ACC112 (cell line): ENCODE results near the gene TMEM236.

Source experiments
- H2AFZ ChIP-seq: fragments of 200-600 bp; sonication (generic); one replicate; pipeline ENCODE4 v1.6.0; 2017; ENCODE audit warnings: antibody characterized with exemption, low read length; ENCODE audit not compliant: unreplicated experiment
- H3K27ac ChIP-seq: fragments of 200-600 bp; sonication (generic); 2 replicates; pipeline ENCODE4 v1.5.1; 2014; ENCODE audit warnings: low read depth, mild to moderate bottlenecking, antibody characterized with exemption, low read length, moderate library complexity
- H3K27me3 ChIP-seq: fragments of 200-600 bp; sonication (generic); 2 replicates; pipeline ENCODE4 v1.6.1; 2014; ENCODE audit warnings: mild to moderate bottlenecking, antibody characterized with exemption, low read length, moderate library complexity, mixed read lengths; ENCODE audit not compliant: insufficient read depth
- H3K36me3 ChIP-seq: fragments of 200-600 bp; sonication (generic); 2 replicates; pipeline ENCODE4 v1.6.1; 2016; ENCODE audit warnings: mild to moderate bottlenecking, antibody characterized with exemption, low read length, moderate library complexity, mixed read lengths; ENCODE audit not compliant: insufficient read depth
- H3K4me1 ChIP-seq: fragments of 200-600 bp; sonication (generic); one replicate; pipeline ENCODE4 v1.6.1; 2016; ENCODE audit warnings: low read length, mixed read lengths; ENCODE audit not compliant: insufficient read depth, unreplicated experiment, control insufficient read depth
- H3K4me3 ChIP-seq: fragments of 200-600 bp; sonication (generic); 2 replicates; pipeline ENCODE4 v1.5.1; 2014; ENCODE audit warnings: mild to moderate bottlenecking, low read depth, low read length
- H3K79me2 ChIP-seq: fragments of 200-600 bp; sonication (generic); one replicate; pipeline ENCODE4 v1.6.0; 2016; ENCODE audit warnings: low read length; ENCODE audit not compliant: control insufficient read depth, unreplicated experiment, insufficient read depth

TMEM236 gene

DNA sequence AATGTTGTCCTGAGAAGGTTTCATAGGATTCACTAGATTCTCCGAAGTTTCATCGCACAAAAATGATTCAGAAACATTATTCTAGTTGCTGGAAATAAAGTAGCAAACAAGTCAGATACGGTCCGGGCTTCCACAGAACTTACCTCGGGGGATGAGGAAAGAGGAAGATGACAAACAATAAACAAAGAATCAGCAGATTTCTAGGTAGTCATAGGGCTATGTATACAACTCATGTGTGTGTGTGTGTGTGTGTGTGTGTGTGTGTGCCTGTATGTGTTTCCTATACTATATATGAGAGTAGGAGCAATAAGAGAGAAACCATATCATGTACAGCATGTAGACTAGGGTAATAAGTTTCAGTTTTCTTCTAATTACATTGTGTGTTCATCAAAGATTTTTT, 16.5 kb downstream of the TMEM236 start:
- no peak overlapping the region for H2AFZ ChIP-seq
- H3K4me1 ChIP-seq, result no peaks in the 10 kb centered on the region
- no peaks in the 10 kb centered on the region for H3K36me3 ChIP-seq
- H3K79me2 ChIP-seq, result no peaks in the 10 kb centered on the region
- no peak overlapping the region for H3K27ac ChIP-seq
- peaks cover 3% of the 10 kb centered on the region; the same call in 1 of the 2 replicates for H3K27me3 ChIP-seq
- H3K4me3 ChIP-seq, result no peak overlapping the region

DNA sequence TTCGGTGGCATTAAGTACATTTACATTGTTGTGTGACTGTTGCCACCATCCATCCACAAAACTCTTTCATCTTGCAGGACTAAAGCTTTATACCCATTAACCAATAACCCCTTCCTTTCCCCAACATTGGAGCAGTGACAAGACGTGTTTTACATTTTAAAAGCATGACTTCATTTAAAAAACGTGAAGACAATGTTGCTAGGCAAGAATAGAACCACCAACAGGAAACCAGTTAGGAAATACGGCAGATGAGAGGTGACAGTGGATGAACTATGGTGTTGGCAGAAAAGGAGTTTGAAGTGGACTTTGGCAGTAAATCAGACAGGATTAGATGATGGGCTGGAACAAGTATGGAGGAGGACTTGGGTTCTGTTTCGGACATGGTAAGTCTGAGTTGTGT, 17.0 kb downstream of the TMEM236 start:
- no peak overlapping the region for H2AFZ ChIP-seq
- no peaks in the 10 kb centered on the region for H3K36me3 ChIP-seq
- H3K27me3 ChIP-seq, result peaks cover 3% of the 10 kb centered on the region; the same call in 1 of the 2 replicates
- H3K4me3 ChIP-seq, result no peak overlapping the region
- H3K79me2 ChIP-seq, result no peaks in the 10 kb centered on the region
- no peaks in the 10 kb centered on the region for H3K4me1 ChIP-seq
- no peak overlapping the region for H3K27ac ChIP-seq

DNA sequence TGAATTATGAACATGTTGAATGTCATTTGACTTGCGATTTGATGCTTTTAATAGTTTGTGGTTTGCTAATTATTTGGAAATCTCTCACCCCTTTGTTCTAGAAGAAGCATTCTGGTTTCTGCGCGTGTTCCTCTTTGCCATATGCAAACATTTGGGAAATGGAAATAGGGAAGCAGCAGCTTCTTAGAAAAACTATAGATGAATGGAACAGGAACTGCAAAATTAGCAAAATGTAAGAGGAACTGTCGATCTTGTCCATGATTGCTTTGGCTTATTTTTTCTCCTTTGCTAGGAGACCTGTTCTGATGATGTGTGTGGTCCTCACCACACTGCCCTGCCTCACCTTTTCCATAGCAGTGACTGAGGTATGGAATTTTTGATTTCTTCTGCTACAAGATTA, 19.0 kb downstream of the TMEM236 start:
- Histone ChIP-seq H3K4me3 (no peak overlapping the region), H3K27me3 (no peaks in the 10 kb centered on the region), H3K27ac (no peak overlapping the region), H2AFZ (no peak overlapping the region), H3K36me3 (no peaks in the 10 kb centered on the region), H3K4me1 (no peaks in the 10 kb centered on the region), H3K79me2 (no peaks in the 10 kb centered on the region)

DNA sequence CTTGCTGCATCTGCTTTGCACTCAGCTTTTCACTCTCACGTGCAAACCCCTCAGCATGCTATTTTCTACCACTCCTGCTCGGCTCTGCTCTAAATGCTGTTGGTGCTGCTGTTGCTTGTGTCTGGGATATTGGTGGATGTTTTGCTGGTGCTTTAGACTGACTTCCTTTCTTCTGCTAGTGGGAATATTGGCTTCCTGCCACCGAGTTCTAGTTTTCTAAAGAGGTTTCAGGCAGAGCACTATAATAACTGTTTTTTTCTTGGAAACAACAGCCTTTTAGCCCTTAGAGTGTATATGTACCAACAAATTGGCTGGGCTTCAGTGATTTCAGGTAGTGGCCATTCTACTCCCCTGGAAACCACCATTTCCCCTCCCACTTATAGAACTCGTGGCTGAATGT, 27.8 kb downstream of the TMEM236 start:
- no peaks in the 10 kb centered on the region for H3K79me2 ChIP-seq
- H3K4me1 ChIP-seq, result peaks cover 18% of the 10 kb centered on the region
- no peaks in the 10 kb centered on the region for H3K27me3 ChIP-seq
- no peak overlapping the region for H2AFZ ChIP-seq
- no peak overlapping the region for H3K4me3 ChIP-seq
- H3K36me3 ChIP-seq, result no peaks in the 10 kb centered on the region
- H3K27ac ChIP-seq, result no peak overlapping the region

DNA sequence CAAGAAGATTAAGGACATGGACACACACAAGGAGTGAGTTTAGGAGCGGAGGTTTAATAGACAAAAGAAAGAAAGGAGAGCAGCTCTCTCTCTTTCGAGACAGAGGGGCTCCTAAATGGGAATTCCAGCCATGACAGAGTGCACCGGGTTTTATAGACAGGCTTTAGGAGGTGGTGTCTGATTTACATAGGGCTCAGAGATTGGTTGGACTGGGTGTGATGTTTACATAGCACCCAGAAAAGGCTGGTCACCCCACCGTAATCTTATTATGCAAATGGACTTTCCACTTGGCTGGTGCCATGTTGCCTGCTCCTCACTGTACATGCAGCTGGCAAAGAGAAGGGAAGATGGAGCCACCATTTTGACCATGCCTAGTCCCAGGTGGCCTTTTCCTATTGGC, 28.7 kb downstream of the TMEM236 start:
- peaks cover 27% of the 10 kb centered on the region for H3K4me1 ChIP-seq

DNA sequence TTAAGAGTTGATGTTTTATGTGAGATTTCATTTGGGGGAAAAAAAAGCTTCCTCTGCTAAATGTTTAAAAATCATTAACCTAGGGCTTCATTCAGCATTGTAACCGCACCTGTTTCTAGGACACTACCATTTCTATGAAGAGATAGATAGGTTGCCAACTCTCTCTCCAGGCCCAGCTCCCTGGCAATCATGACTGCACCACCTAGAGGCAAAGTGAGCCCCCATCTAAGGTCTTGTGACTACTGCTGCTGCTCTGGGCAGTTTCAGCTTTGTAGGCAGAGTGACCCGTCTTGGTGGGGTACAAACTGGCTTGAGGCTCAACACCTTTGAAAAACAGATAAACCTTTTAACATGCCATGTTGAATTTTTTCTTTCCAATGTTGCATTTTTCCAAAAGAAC, 29.9 kb downstream of the TMEM236 start:
- H3K79me2 ChIP-seq, result no peaks in the 10 kb centered on the region
- no peak overlapping the region for H3K4me3 ChIP-seq
- no peak overlapping the region for H2AFZ ChIP-seq
- no peaks in the 10 kb centered on the region for H3K27me3 ChIP-seq
- no peak overlapping the region for H3K27ac ChIP-seq
- no peaks in the 10 kb centered on the region for H3K36me3 ChIP-seq
- peaks cover 29% of the 10 kb centered on the region for H3K4me1 ChIP-seq

More for the DNA sequence above, 28.7 kb downstream of the TMEM236 start:
- no peaks in the 10 kb centered on the region for H3K27me3 ChIP-seq
- H3K36me3 ChIP-seq, result no peaks in the 10 kb centered on the region
- no peaks in the 10 kb centered on the region for H3K79me2 ChIP-seq
- no peak overlapping the region for H3K4me3 ChIP-seq
- no peak overlapping the region for H2AFZ ChIP-seq
- no peak overlapping the region for H3K27ac ChIP-seq

DNA sequence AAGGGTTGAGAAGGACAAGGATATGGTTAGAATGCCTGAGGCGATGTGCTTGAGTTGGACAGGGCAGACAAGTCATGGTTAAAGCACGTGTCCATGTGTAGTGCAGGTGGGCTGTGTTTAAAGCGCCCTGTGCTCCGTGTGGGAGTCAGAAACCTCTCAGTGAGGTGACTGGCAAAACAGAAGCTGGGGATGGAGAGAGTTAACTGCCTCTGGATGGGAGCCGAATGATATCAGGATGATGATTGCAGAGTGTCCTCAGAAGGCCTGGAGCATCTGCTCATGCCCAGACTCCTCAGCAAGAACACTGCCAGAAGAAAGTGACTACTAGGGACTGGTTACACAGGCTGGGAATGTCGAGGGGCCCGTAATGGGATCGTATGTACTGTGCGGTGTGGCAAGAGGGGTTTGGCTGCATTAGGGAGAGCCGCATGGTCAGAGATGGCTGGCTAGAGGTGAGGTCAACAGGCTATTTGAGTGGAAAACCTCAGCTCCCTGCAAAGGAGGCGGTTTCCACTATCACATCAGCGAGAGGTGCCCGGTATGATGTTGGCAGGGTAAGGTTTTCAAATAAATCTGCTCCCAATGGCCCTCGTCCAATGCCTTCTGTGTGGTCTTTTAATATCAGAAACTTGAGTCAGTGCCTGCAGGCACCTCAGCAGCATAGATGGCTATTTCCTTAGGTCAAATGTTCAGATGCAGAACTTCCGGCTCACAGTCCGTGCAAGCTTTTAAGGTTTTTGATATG, 31.1 kb downstream of the TMEM236 start:
- H2AFZ ChIP-seq, result peak overlapping the region; percentile 13
- H3K27me3 ChIP-seq, result no peaks in the 10 kb centered on the region
- no peak overlapping the region for H3K4me3 ChIP-seq
- H3K36me3 ChIP-seq, result no peaks in the 10 kb centered on the region
- H3K27ac ChIP-seq, result no peak overlapping the region
- peaks cover 36% of the 10 kb centered on the region for H3K4me1 ChIP-seq
- no peaks in the 10 kb centered on the region for H3K79me2 ChIP-seq

DNA sequence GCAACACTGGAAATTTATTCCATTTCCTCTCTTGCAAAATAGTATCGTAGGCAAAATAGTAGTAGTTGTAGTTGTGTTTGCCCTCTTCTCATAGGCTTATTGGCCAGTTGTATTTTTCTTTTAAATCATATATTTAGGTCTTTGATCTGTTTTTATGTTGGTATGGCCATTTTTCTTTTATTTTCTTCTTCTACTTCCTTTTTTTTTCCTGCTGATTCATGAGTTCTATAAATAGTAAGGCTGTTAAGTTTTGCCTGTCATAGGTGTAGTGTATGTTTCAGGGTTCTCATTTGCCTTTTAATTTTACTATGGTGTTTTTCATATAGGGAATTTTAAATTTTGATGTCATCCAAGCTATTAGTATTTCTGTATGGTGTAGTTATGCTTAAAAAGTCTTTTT, 31.8 kb downstream of the TMEM236 start:
- Histone ChIP-seq H2AFZ (peak overlapping the region; percentile 13), H3K27me3 (no peaks in the 10 kb centered on the region), H3K36me3 (no peaks in the 10 kb centered on the region), H3K4me3 (no peak overlapping the region), H3K4me1 (peaks cover 36% of the 10 kb centered on the region), H3K27ac (peak overlapping the region; percentile 54; the same call in 1 of the 2 replicates), H3K79me2 (no peaks in the 10 kb centered on the region)

DNA sequence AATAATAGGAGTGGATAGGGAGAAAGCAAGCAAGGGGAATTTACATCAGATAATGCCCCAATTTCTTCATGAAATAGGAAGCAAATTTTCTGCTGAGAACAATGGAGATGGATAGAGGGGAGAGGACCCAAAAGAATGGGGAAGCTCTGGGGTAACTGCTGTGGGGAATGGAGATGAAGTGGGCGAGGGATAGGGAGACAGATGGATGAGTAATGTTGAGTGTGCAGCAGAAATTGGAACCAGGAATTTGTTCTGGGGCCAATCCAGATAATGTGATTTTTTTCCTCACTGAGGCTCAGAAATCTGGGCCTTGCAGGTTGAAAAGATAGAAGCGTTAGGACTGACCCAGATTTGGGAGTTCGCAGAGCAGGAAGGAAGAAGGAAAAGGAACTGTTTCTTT, 32.7 kb downstream of the TMEM236 start:
- H2AFZ ChIP-seq, result peak overlapping the region; percentile 11
- peaks cover 36% of the 10 kb centered on the region for H3K4me1 ChIP-seq
- H3K4me3 ChIP-seq, result no peak overlapping the region
- H3K36me3 ChIP-seq, result no peaks in the 10 kb centered on the region
- H3K27me3 ChIP-seq, result no peaks in the 10 kb centered on the region
- no peaks in the 10 kb centered on the region for H3K79me2 ChIP-seq
- H3K27ac ChIP-seq, result peak overlapping the region; percentile 54

DNA sequence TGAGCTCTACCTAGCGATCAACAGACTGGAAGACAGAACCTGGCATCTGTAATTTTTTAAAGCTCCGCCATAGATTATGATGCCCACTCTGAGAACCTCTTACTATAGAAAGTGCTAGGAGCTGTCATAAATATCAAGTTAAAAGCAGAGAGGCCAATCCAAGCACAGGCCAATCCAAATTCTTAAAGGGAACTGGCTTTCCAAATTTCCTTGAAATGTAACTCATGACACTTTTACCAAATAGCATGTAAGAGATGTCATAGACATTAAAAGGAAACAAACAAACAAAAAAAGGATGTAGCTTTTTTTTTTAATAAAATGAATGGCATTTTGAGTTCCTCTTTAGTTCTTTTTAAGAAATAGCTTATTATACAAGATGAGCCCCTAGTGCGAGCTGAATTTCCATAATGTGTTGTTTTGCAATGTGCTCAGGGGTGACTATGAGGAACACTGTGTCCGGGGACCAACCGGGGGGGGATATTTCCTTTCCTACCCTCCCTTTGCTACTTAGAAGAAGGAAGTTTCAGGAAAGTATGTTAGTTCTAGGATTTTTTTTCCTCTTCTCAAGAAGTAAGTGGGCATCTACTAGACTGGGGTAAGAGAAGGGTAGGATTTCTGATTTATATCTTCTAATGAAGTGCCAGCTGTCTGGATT, 33.4 kb downstream of the TMEM236 start:
- Histone ChIP-seq H2AFZ (peak overlapping the region; percentile 11), H3K79me2 (no peaks in the 10 kb centered on the region), H3K27me3 (no peaks in the 10 kb centered on the region), H3K4me3 (no peak overlapping the region), H3K4me1 (peaks cover 36% of the 10 kb centered on the region), H3K36me3 (no peaks in the 10 kb centered on the region), H3K27ac (peak overlapping the region; percentile 54; the same call in 1 of the 2 replicates)
